Measurements from ENCODE around the gene GBA2.

The GBA2 gene

DNA sequence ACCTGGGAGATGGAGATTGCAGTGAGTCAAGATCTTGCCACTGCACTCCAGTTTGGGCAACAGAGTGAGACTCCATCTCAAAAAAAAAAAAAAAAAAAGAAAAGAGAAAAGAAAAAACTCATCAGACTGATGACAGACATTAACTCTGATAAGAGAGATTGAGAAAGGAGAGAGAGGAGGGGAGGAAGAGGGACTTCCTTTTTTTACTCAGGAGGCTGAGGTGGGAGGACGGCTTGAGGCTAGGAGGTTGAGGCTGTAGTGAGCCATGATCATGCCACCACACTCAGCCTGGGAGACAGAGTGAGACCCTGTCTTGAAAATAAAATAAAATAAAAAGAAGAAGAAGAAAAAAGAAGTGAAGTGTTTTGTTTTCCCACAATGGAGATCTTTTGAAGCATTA is 14.8 kb upstream of the GBA2 start:
- no peak for DNase-seq

DNA sequence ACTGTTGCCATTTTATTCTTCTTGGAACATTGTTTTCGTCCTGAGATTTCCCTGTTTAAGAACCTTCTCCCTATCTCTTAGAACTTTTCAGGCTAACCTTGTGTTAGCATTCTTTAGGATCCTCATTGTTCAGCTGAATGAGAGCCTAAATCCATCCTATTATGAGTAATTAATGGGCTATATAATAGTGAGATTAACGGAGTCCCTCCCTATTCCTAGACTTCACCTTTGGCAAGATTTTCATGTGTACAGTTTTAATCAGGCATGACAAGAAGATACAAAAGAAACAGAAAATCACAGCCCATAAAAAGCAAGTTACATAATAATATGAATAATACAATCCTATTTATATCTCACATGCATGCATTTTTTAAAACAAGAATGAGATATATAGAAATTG is 14.2 kb upstream of the GBA2 start:
- no peak for DNase-seq

DNA sequence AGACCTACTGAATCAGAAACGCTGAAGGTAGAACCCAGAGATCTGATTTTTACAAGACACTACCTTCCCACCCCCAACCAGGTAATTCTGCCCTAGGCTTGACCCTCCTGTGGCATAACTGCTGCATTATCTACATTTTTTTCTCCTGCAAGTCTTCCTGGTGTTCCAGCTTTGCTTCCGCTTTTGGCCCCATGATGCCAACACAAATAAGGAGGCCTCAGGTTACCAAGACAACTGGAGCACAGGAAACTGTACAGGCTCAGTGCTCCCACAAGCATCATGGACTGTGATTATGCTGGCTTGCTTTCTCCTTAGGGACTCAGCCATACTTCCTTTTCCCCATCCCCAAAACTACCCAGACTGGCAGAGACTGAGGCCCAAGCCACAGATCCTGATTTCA is 11.6 kb upstream of the GBA2 start:
- DNase-seq = no peak

DNA sequence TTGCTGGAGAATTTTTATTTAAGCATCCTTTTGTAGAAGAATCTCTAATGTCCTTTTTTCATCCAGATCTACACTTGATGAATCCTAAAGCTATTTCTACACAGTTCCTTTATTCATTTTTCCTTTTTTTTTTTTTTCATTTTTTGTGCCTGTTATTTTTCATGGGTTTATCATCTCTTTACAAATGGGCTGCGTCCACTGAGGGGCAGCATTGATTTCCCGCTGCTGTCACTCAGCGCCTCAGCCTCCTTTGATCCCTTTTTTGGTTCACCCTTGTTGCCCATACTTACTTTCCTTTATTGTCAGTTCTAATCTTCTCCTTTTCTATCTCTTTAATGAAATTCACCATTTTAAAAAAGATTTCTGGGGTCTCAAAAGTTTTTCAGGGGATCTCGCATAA is 10.8 kb upstream of the GBA2 start:
- no peak for DNase-seq

DNA sequence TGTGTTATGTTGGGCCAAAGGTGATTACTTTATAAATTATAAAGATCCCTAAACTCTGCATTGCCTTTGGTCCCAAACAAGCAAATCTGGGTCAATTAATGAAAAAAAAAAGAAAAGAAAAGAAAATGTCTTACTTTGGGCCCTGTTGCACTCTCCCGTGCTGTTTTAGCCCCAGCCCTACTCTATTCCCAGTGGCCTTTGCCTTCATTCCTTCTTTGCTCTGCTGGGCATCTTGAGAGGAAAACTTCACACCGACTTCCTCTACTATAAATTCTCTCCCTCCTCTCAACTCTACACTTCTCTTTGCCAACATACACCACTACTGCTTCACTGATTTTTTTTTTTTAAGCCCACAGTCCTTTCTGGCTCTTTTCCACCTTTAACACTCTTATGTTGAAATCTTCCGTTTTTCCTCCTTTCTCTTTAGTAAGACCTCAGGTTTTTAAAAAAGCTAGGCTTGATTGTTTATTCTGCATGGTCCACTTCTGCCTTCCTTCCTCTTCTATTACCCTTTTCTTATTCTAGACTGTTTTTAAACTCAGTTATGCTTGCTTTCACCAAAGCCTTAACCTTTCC is 9.5 kb upstream of the GBA2 start:
- DNase-seq = no peak

DNA sequence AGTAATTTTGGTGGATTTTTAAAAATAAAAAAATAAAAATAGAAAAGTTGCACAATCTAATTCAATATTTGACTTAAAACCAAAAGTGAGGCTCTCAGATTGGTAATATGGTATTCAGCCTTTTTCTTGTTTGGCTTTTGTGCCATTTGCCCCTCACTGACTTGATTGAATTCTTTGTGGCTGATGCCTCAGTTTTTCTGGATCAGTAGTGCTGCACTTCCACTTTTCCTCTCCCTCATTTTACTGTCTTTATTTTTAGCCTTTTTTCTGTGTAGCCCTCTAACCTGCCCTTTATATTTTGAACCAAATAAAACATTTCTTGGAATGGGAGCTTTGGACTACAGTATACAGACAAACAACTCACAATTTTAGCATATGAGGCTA is 8.9 kb upstream of the GBA2 start:
- no peak for DNase-seq

DNA sequence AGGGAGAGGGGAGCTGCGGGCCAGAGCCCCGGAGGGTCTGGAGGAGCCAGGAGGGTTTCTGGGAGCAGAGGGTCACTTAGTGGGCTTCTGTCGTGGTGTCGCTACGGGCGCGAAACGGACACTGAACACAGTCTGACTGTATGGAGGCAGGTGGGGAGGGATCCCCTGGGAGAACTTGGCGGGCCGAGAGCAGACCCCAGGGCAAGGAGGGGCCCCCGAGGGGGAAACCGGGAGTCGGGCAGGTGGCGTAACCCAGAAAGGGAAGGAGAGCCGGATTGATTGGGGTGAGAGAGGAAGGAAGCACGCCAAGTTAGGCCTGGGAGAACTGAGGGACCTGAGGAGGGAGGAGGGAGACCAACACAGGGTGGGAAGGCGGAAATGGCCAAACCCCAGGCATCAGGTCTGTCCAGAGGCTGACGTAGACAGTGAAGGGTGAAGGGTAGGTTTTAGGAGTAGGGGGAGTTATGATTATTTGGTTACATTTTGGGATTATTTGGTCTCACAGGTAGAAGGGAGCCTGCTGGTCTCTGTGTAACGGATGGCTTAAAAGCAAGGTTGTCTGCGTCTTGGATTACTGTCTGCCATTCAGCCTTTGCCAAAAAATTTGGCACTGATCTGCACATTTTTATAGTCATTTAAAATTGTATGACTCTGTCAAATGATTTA is 8.3 kb upstream of the GBA2 start:
- peak; percentile 31 for DNase-seq

DNA sequence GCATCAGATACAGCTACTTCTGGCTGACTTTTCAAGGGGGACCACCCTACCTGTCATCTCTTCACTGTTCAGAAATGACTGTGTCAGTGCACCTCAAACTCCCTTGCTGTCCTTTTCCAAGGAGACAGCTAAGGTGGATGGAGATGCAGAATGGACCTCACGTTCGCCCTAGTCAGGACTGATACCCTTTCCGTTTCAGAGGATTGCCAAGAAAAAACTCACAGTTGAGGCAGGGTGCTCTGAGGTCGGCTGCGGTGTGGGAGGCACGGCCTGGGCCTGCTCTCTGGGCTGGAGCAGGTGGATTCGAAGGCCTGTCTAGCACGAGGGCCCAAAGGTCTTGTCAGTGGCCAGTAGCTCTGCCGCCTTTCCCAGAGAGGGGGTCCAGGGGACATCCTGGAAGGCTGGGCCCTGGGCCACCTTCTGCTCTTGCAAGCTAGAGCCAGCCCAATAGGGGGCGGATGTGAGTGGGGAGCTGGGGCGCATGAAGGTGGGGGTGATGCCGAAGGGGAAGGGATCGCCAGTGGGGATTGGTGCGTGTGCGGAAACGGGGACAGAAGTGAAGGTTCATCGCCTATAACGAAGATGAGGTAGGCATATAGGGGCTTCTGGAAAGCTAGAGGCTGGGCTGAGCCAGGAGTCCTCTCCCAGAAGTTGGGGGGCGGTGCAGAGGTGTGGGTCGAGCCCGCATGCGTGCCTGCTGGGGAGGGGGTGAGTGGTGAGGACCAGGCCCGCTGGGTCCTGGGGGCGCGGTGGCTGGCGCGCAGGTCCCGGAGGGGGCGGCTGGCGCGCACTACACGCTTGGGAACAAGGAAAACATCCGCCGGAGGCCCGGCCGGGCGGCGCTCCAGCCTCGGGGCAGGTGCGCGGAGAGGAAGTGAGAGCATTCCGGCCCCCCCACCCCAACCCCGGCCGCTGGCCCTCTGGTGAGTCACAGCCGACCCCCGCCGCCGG is 7.5 kb upstream of the GBA2 start:
- peak; percentile 55 for DNase-seq

DNA sequence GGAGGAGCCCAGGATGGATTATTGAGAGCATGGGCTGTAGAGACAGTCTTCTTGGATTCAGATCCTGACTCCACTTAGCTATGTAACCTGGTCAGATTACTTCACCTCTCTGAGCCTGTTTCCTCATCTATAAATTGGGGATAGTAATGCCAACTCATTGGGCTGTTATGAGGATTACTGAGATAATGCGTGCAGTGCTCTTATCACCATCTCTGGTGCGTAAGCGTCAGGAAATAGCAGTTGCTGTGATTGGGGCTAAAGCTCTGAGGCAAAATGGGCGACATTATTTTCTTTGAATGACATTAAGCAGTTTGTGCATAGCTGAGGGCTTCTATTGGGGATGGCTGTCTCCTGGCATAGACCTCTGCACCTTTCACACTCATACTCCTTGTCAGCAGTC is 6.0 kb upstream of the GBA2 start:
- no peak for DNase-seq

DNA sequence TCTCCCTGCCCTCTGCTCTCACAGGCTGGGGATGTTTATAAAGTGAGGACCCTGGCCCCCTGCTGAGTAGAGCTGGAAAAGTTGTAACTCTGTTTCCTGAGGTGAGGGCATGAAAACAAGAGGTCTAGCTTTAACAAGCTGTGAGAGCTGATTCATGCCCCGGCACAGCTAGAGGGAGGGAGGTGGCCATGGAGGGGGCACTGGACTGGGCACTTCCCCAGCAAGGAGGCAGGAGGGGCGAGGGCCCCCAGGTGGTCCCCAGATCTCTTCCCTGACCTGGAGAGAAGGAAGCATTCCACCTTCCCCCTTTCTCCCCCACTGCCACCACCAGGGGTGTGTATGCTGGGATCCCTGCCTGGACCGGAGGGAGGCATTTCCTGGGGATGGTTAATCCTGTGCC is 5.2 kb upstream of the GBA2 start, which contains the start of gene MSMP:
MSMP (minus strand) TSS at position 13 of the 400 bp plus-strand sequence. CDS start 147 bp downstream, outside the sequence.
- DNase-seq = no peak

DNA sequence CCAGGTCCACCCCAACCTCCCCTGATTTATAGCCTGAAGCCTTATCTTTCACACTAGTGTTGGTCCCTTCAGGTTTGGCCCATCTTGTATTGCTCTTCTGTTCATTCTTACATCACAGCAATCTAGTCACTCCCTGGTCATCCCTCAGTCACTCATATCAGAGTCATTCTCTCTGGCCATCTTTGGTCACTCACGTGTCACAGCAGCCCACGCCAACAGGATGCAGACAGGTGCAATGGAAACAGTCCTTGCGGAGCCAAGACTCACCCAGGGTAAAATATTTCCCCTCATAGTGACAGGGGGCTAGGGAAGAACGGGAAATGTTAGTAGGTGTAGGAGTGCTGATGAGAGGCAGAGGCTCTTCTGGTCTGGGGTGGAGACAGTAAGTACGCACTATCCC is 4.4 kb upstream of the GBA2 start:
- DNase-seq = no peak

DNA sequence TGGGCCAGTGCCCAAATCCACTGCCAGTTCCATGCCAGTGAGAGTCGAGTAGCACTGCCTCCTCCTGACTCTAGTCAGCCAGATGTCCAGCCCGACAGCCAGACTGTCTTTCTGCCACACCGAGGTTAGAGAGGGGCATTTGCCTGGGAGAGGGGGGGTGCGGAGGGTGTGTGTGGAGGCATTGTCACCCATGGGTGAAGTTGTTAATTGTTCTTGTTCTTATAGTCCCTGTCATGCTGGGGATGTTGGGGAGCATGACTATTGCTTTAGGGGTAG is 1.2 kb upstream of the GBA2 start:
- DNase-seq = no peak

DNA sequence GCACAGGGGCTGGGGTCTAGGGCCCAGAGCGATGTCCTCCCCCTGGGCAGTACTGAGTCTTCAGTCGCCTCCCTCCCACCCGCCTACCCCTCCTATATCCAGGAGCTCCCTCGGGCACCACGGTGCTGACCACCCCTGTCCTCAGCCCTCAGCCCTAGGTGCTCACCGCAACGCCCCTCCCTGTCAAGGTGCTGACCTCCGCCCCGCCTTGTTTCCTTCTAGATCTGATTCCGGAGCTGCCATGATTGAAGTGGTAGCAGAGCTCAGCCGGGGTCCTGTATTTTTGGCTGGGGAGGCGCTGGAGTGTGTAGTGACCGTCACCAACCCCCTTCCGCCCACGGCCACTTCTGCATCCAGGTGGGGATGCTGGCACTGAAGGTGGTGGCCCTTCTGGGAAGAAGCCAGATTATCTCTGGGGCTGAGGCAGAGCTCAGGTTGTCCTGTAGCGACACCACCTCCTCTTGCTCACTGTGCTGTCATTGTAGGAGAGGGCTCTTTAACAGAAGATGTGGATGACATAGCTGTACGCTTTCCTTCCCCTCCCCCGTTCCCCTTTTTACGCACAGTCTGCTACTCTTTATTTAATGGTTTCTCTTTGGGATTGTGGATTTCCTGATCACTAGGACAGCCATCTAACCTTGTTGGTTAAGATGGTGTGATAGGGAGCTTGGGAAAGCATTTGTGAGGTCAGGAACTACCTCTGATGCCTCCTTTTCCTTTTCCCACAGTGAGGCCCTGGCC is 657 bp upstream of the GBA2 start:
- no peak for DNase-seq

DNA sequence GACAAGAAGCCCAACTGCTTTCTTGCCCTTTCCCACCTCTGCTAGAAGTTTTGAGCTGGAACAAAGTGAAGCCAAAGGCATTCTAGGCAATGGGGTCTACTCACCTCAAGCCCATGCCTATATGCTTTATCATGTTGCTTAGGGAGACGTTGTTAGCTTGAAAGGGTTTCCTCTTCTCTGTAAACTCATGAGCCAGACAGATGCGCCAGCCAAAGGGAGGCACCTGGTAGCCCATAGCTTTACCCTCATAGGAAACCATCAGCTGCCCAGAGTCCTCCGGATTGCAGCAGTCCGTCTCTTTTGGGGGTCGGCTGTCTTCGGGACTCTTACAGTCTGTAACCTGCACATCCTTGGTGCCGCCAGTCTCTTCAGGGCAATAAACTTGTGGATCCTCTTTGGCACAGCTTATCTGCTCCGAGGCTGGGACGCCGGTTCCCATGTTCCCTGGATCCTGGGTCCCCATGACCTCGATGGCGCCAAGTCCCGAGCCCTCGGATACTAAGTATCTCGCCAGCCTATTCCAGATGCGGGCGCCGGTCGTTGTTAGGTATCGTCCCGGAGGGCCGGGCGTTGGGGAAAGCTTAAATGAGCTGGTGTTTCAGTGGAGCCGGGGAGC is 678 bp downstream of the GBA2 start:
- DNase-seq = no peak

DNA sequence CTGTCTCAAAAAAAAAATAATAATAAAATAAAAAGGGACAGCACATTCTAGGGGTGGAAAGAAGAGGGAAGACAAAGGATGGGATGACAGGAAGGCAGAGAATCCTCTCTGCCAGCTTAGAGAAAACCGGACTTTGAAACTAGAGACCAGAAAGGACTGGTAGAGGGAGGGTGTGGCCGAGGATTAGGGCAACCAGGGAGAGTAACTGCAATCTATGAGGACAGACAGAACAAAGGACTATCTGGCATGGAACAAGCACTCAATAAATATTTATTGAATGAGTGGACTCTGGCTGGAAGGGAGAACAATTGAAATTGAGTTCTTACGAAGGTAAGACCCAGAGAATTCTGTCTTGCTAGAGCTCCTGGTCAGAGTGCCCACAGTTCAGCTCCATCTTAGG is 2.4 kb downstream of the GBA2 start:
- no peak for DNase-seq

DNA sequence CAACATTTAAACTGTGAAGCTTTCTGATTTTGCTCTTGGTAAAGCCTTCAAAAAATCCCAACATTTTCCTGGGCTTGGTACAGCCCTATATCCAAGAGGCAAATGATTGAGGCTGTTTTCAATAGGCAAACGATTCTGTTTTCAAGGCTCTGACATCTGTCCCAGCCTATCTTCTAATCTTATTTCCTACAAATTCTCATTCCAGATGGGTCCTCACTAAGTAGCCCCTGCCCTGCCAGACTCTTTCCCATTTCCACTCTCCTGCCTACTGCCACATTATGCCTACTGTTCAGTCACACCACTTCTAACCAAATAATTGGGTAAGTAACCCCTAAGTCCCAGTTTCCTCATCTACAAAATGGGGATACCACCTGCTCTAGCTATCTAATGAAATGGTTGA is 3.5 kb downstream of the GBA2 start:
- DNase-seq = no peak

DNA sequence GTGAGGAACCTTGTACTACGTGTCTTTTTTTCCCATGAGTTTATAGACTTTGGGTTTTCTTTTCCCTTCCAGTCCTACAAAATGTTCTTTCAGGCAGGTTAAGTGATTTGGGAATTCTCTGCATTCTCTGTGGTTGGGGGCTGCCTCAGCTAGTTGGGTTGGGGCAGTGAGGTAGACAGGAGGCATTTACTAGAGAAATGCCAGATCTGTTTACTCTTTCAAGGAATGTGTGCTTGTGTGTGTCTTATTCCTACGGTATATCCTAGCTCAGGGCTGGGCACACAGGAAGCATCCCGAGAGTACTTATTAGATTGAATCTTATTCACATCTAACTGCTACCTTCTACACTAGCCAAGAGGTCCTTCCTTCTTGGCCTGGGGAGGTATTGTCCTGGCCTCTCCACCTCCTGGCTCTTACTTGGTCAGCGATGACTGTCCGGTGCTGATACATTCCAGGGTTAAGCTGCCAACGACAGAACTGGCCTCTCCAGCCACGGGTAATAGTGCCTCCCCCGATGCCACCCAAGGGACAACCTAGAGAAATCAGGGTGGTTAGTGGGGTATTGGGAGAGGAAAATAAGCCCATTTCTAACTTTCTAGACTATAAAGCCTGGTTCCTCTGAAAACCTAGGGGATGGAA is 5.0 kb downstream of the GBA2 start:
- no peak for DNase-seq

DNA sequence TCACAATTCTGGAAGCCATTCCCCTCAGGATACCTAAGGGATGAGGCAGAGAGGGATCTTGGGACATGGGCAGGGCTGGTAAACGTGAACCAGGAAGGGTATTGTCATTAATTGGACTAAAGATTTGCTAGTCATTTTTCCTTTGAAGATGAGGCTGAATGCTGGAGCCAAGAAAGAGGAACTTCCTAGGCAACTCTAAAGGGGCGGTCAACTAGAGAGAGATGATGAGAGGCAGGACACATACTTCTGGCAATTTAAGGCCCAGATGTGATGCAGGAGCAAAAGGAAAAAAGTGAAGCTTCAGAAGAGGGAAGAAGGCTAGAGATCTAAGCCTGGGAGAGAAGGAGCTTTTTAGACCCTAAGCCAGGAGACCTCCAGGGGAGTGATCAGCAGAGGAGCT is 5.6 kb downstream of the GBA2 start:
- DNase-seq = no peak

DNA sequence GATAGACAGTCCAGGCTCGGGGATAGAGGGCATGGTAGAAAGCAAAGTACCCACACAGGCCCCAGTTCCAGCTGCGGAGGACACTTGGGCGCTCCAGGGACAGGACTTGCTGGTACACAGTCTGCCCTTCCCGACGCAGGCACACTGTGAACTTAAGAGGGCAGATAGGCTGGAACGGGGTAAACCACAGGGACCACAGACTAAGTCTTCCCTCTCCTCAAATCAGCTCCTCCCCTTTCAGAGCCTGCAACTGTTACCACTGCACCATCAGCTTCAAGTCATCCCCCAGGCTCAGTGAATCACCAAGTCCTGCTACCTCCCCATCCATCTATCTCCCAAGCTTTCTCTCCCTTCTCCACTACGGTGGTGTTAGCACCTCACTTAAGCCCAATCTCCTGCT is 7.3 kb downstream of the GBA2 start:
- DNase-seq = no peak

DNA sequence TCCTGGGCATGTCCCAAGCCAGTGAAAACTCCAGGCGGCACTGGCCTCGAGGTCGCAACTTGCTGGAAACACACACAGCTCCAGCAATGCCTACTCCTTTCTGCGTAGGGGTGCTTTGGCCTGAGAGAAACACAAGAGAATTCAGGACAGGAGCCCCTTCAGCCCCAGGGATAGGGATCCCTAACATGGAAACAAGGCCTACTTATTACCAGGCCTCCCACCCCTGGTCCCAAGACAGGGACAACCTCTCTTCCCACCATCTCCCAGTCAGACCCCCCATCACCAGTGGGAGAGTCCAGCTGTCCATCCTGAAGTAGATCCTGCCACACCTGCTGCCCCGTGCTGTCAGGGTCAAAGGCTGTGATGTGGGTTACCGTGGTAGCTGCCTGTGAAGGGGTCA is 8.8 kb downstream of the GBA2 start:
- DNase-seq = no peak

DNA sequence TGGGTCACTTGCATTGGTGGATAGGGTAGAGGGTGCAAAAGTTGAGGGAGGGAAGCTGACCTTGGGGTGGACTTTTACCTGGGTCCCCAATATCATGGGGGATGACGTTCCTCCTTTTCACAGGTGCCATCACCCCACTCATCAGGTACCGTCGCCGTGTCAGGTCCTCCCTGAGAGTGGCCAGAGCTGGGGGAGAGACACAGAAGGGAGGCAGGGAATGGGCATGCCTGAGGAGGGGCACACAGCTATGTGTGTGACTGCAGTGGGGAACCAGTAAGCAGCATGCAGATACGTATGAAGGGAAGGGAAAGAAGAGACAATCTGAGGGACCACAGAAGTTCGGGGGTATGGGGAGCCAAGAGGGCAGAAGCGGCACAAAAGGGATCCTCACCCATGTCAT is 10.1 kb downstream of the GBA2 start:
- no peak for DNase-seq

DNA sequence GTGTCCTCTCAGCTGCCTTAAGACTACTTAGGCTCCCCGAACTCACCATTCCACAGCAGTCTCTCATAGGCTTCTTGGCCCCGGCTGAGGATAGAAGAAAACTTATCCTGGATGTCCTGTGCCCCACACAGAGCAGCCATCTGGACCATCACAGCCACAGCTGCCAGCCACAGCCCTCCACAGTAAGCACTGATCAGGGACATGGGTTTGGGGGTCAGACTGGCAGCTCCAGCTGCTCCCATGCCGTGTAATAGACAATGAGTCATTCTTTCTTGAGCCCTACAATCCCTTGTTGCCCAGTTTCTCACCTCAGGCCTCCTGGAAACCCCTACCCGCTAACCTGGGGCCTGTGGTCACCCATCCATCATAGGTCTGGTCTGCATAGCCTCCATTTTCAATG is 10.8 kb downstream of the GBA2 start:
- no peak for DNase-seq

DNA sequence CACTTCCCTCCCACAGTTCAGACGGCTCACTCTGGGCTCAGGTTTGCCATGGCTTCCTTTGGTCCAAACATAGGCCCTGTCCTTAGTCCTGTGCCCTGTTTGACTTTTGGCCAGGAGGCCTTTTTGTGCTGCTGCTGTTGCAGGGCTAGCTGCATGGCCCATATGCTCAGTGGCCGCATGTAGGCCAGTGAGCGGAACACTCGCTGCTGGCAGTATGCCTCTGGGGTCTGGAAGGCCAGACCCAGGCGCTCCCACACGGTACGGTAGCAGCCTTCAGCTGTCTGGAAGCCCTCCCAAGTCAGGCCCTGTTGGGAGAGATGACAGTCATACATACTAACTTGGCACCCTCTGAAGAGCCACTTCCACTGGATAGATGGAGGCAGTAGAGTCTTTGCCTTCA is 11.9 kb downstream of the GBA2 start:
- no peak for DNase-seq

Data from EL (cell line).